ENCODE data around the gene TFPI. TPM values are rescaled to one million over a fixed set of nuclear protein-coding genes. Genes with fewer than 3 reads are reported as not detected.
"Not testable (repeated sequence)": the region's sequence is repeated elsewhere in the genome, so short reads cannot be mapped to it uniquely, and the experiment has no call there.

The TFPI gene
- polyA plus RNA-seq, 4 donors, result 36.2 to 83.4 (median 49.1) TPM

DNA sequence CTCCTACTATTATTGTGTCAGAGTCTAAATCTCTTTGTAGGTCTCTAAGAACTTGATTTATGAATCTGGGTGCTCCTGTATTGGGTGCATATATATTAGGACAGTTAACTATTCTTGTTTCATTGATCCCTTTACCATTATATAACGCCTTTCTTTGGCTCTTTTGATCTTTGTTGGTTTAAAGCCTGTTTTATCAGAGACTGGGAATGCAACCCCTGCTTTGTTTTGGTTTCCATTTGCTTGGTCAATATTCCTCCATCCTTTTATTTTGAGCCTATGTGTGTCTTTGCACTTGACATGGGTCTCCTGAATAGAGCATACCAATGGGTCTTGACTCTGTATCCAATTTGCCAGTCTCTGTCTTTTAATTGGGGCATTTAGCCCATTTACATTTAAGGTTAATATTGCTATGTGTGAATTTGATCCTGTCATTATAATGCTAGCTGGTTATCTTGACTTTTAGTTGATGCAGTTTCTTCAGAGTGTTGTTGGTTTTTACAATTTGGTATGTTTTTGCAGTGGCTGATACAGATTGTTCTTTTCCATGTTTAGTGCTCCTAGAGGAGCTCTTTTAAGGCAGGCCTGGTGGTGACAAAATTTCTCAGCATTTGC, 36.4 kb downstream of the TFPI start:
- H3K4me3 ChIP-seq (ENCODE audit: low read depth in 1 of 3, low read length in 3 of 3); FAIRE-seq; DNase-seq; H3K27me3 ChIP-seq (ENCODE audit: control insufficient read depth in 3 of 3, insufficient read depth in 3 of 3, low read length in 3 of 3); H3K4me1 ChIP-seq (ENCODE audit: control insufficient read depth in 3 of 3, insufficient read depth in 2 of 3, low read depth in 1 of 3, low read length in 2 of 3); H3K27ac ChIP-seq (ENCODE audit: low read depth in 1 of 3, low read length in 2 of 3): not testable (repeated sequence)
- H3K36me3 ChIP-seq (ENCODE audit: control insufficient read depth in 3 of 3, insufficient read depth in 2 of 3, low read depth in 1 of 3, low read length in 3 of 3), result peaks cover 3 to 15% (median 4%) of the 10 kb centered on the region in 3 donors
- WGBS, 3 donors, result 76 to 89% (median 87%) methylated on average over 1 of the region's 1 CpG
- peaks cover 0 to 25% of the 10 kb centered on the region in 2 donors for H3K9me3 ChIP-seq (ENCODE audit: control insufficient read depth in 2 of 2, insufficient read depth in 1 of 2, low read depth in 1 of 2, low read length in 1 of 2)

DNA sequence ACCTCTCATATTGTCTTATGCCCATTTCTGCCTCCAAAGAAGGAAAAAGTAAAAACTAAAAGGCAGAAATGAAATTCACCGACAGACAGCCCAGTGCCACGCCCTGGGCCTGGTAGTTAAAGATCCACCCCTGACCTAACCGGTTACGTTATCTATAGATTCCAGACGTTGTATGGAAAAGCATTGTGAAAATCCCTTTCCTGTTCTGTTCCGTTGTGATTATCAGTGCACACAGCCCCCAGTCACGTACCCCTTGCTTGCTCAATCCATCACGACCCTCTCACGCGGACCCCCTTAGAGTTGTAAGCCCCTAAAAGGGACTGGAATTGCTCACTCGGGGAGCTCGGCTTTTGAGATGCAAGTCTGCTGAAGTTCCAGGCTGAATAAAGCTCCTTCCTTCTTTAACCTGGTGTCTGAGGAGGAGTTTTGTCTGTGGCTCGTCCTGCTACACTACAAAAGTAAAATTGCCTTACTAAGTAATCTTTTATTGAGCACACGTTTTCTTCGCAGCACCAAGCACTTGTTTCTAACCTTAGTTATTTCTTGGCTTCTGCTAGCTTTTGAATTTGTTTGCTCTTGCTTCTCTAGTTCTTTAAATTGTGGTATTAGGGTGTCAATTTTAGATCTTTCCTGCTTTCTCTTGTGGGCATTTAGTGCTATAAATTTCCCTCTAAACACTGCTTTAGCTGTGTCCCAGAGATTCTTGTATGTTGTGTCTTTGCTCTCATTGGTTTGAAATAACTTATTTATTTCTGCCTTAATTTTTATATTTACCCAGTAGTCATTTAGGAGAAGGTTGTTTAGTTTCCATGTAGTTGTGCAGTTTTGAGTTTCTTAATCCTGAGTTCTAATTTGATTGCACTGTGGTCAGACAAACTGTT, 37.4 kb downstream of the TFPI start:
- H3K4me3 ChIP-seq (ENCODE audit: low read depth in 1 of 3, low read length in 3 of 3); H3K27ac ChIP-seq (ENCODE audit: low read depth in 1 of 3, low read length in 2 of 3); H3K27me3 ChIP-seq (ENCODE audit: control insufficient read depth in 3 of 3, insufficient read depth in 3 of 3, low read length in 3 of 3); FAIRE-seq; H3K4me1 ChIP-seq (ENCODE audit: control insufficient read depth in 3 of 3, insufficient read depth in 2 of 3, low read depth in 1 of 3, low read length in 2 of 3); DNase-seq: not testable (repeated sequence)
- Histone ChIP-seq H3K36me3 (ENCODE audit: control insufficient read depth in 3 of 3, insufficient read depth in 2 of 3, low read depth in 1 of 3, low read length in 3 of 3) (peaks cover 3 to 15% (median 4%) of the 10 kb centered on the region in 3 donors), H3K9me3 (ENCODE audit: control insufficient read depth in 2 of 2, insufficient read depth in 1 of 2, low read depth in 1 of 2, low read length in 1 of 2) (peaks cover 0 to 25% of the 10 kb centered on the region in 2 donors)
- WGBS, 3 donors, result 79 to 86% (median 80%) methylated on average over 15 of the region's 15 CpGs

- 81 to 94% (median 92%) methylated on average over 4 of the region's 4 CpGs for WGBS, 3 donors
- H3K4me3 ChIP-seq (ENCODE audit: low read depth in 1 of 3, low read length in 3 of 3), result no peak overlapping the region
- peaks cover 0 to 23% of the 10 kb centered on the region in 2 donors for H3K9me3 ChIP-seq (ENCODE audit: control insufficient read depth in 2 of 2, insufficient read depth in 1 of 2, low read depth in 1 of 2, low read length in 1 of 2)
- DNase-seq, result no peak
- peaks cover 2 to 10% (median 3%) of the 10 kb centered on the region in 3 donors for H3K36me3 ChIP-seq (ENCODE audit: control insufficient read depth in 3 of 3, insufficient read depth in 2 of 3, low read depth in 1 of 3, low read length in 3 of 3)
- peaks cover 0 to under 1% (median 0%) of the 10 kb centered on the region in 3 donors for H3K4me1 ChIP-seq (ENCODE audit: control insufficient read depth in 3 of 3, insufficient read depth in 2 of 3, low read depth in 1 of 3, low read length in 2 of 3)
- H3K27ac ChIP-seq (ENCODE audit: low read depth in 1 of 3, low read length in 2 of 3), result no peak overlapping the region
- no peaks in the 10 kb centered on the region for H3K27me3 ChIP-seq (ENCODE audit: control insufficient read depth in 3 of 3, insufficient read depth in 3 of 3, low read length in 3 of 3)
- no peak for FAIRE-seq
These were observed 39.3 kb downstream of the TFPI start for GRCh38 chr2:187514930-187515329.

- H3K36me3 ChIP-seq (ENCODE audit: control insufficient read depth in 3 of 3, insufficient read depth in 2 of 3, low read depth in 1 of 3, low read length in 3 of 3); DNase-seq; H3K4me1 ChIP-seq (ENCODE audit: control insufficient read depth in 3 of 3, insufficient read depth in 2 of 3, low read depth in 1 of 3, low read length in 2 of 3); H3K27ac ChIP-seq (ENCODE audit: low read depth in 1 of 3, low read length in 2 of 3); H3K4me3 ChIP-seq (ENCODE audit: low read depth in 1 of 3, low read length in 3 of 3); FAIRE-seq; H3K27me3 ChIP-seq (ENCODE audit: control insufficient read depth in 3 of 3, insufficient read depth in 3 of 3, low read length in 3 of 3): not testable (repeated sequence)
- peaks cover 0 to 17% of the 10 kb centered on the region in 2 donors for H3K9me3 ChIP-seq (ENCODE audit: control insufficient read depth in 2 of 2, insufficient read depth in 1 of 2, low read depth in 1 of 2, low read length in 1 of 2)
- 92 to 94% (median 92%) methylated on average over 6 of the region's 6 CpGs for WGBS, 3 donors
These were observed 39.9 kb downstream of the TFPI start for GRCh38 chr2:187514235-187514829.

DNA sequence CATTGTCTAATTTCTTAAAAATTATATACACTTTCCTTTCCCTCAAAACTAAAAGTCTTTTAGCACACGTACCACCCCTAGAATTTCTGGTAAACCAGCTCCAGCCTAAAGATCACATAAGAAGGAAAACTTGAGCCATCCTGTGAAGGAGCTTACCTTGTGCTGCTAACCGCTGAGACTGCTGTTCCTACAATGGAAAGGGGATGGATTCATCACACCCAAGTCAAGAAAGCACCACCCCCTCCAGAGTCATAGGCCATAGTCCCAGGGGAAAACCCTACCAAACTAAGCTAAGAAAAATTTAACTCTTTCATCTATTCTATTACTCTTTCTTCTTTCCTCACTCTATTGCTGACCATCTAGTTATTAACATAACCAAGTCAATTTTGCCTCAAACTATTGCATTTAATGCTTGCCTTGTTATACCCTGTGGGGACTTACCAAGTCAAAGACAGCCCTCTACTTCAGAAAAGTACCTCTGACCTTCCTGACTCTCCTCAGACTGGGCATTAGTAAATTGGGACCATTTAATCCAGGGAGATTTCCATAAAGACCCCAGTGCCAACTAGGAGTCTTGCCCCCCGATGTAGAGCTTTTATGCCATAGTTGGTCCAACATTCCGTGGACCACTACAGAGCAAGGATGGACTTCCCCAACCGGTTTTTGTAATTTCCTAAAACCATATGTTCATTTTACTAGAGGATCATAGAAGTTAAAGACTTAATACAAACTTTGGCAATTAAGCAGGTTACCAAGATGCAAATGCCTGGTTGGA, 40.6 kb downstream of the TFPI start:
- 91 to 94% (median 93%) methylated on average over 5 of the region's 5 CpGs for WGBS, 3 donors
- not testable (repeated sequence) for H3K27me3 ChIP-seq (ENCODE audit: control insufficient read depth in 3 of 3, insufficient read depth in 3 of 3, low read length in 3 of 3); H3K27ac ChIP-seq (ENCODE audit: low read depth in 1 of 3, low read length in 2 of 3); H3K4me3 ChIP-seq (ENCODE audit: low read depth in 1 of 3, low read length in 3 of 3); FAIRE-seq; DNase-seq; H3K4me1 ChIP-seq (ENCODE audit: control insufficient read depth in 3 of 3, insufficient read depth in 2 of 3, low read depth in 1 of 3, low read length in 2 of 3); H3K36me3 ChIP-seq (ENCODE audit: control insufficient read depth in 3 of 3, insufficient read depth in 2 of 3, low read depth in 1 of 3, low read length in 3 of 3)
- peaks cover 0 to 13% of the 10 kb centered on the region in 2 donors for H3K9me3 ChIP-seq (ENCODE audit: control insufficient read depth in 2 of 2, insufficient read depth in 1 of 2, low read depth in 1 of 2, low read length in 1 of 2)

- no peaks in the 10 kb centered on the region for H3K27me3 ChIP-seq (ENCODE audit: control insufficient read depth in 3 of 3, insufficient read depth in 3 of 3, low read length in 3 of 3)
- H3K9me3 ChIP-seq (ENCODE audit: control insufficient read depth in 2 of 2, insufficient read depth in 1 of 2, low read depth in 1 of 2, low read length in 1 of 2), result peaks cover 0 to 7% of the 10 kb centered on the region in 2 donors
- peaks cover 0 to 3% (median 0%) of the 10 kb centered on the region in 3 donors for H3K36me3 ChIP-seq (ENCODE audit: control insufficient read depth in 3 of 3, insufficient read depth in 2 of 3, low read depth in 1 of 3, low read length in 3 of 3)
- DNase-seq (no peak), FAIRE-seq (no peak)
- H3K4me1 ChIP-seq (ENCODE audit: control insufficient read depth in 3 of 3, insufficient read depth in 2 of 3, low read depth in 1 of 3, low read length in 2 of 3), result peaks cover 0 to 2% (median 0%) of the 10 kb centered on the region in 3 donors
- H3K27ac ChIP-seq (ENCODE audit: low read depth in 1 of 3, low read length in 2 of 3), result no peak overlapping the region
- no peak overlapping the region for H3K4me3 ChIP-seq (ENCODE audit: low read depth in 1 of 3, low read length in 3 of 3)
- 78 to 86% (median 84%) methylated on average over 9 of the region's 9 CpGs for WGBS, 3 donors
These were observed 42.6 kb downstream of the TFPI start for GRCh38 chr2:187511356-187512315.

- not testable (repeated sequence) for H3K27ac ChIP-seq (ENCODE audit: low read depth in 1 of 3, low read length in 2 of 3); H3K4me1 ChIP-seq (ENCODE audit: control insufficient read depth in 3 of 3, insufficient read depth in 2 of 3, low read depth in 1 of 3, low read length in 2 of 3); H3K27me3 ChIP-seq (ENCODE audit: control insufficient read depth in 3 of 3, insufficient read depth in 3 of 3, low read length in 3 of 3); FAIRE-seq; H3K9me3 ChIP-seq (ENCODE audit: control insufficient read depth in 2 of 2, insufficient read depth in 1 of 2, low read depth in 1 of 2, low read length in 1 of 2); H3K36me3 ChIP-seq (ENCODE audit: control insufficient read depth in 3 of 3, insufficient read depth in 2 of 3, low read depth in 1 of 3, low read length in 3 of 3); DNase-seq; H3K4me3 ChIP-seq (ENCODE audit: low read depth in 1 of 3, low read length in 3 of 3)
- WGBS, 3 donors, result 82 to 92% (median 89%) methylated on average over 18 of the region's 18 CpGs
These were observed 43.5 kb downstream of the TFPI start for GRCh38 chr2:187510419-187511355.
